ENCODE data around the gene ZC3H7A. TPM values are rescaled to one million over a fixed set of nuclear protein-coding genes. Genes with fewer than 3 reads are reported as not detected.

ZC3H7A gene
- total RNA-seq, 1 donor from 2014 or later = 66.3 TPM

GRCh38 chr16:11712122-11712521 is 84.9 kb downstream of the ZC3H7A start:
- H3K27ac ChIP-seq = no peak overlapping the region
- intact Hi-C loops (cut with DNase I) = loop anchor here (10.0 kb wide), 1 partner anchor 307 kb away; no protein-coding TSS in a partner anchor
- no peak for TF ChIP-seq CTCF (IDR thresholded peaks at IDR 0.05)
- ATAC-seq = no peak
- H3K4me3 ChIP-seq = no peak overlapping the region
- peaks cover 21% of the 10 kb centered on the region for H3K4me1 ChIP-seq
- no peak for DNase-seq
- H3K27me3 ChIP-seq (ENCODE audit: low read depth) = no peaks in the 10 kb centered on the region
- H3K9me3 ChIP-seq = no peaks in the 10 kb centered on the region
- H3K36me3 ChIP-seq = peaks cover 79% of the 10 kb centered on the region

- H3K4me1 ChIP-seq = peaks cover 17% of the 10 kb centered on the region
- no peak for DNase-seq
- H3K4me3 ChIP-seq = no peak overlapping the region
- intact Hi-C loops (cut with DNase I) = loop anchor here (10.0 kb wide), 1 partner anchor 307 kb away; no protein-coding TSS in a partner anchor
- H3K36me3 ChIP-seq = peaks cover 83% of the 10 kb centered on the region
- H3K27ac ChIP-seq = no peak overlapping the region
- no peak for TF ChIP-seq CTCF (IDR thresholded peaks at IDR 0.05)
- no peaks in the 10 kb centered on the region for H3K9me3 ChIP-seq
- H3K27me3 ChIP-seq (ENCODE audit: low read depth) = no peaks in the 10 kb centered on the region
- peak; percentile 74 to 80 for ATAC-seq
These were observed 85.4 kb downstream of the ZC3H7A start for GRCh38 chr16:11711662-11712061.

- ATAC-seq (no peak), DNase-seq (no peak)
- TF ChIP-seq CTCF (IDR thresholded peaks at IDR 0.05) = no peak
- H3K36me3 ChIP-seq = peaks cover 70% of the 10 kb centered on the region
- no peaks in the 10 kb centered on the region for H3K9me3 ChIP-seq
- intact Hi-C loops (cut with DNase I) = no loop called here
- H3K4me3 ChIP-seq = no peak overlapping the region
- H3K27me3 ChIP-seq (ENCODE audit: low read depth) = no peaks in the 10 kb centered on the region
- peaks cover 22% of the 10 kb centered on the region for H3K4me1 ChIP-seq
- no peak overlapping the region for H3K27ac ChIP-seq
These were observed 88.6 kb downstream of the ZC3H7A start for GRCh38 chr16:11708421-11708820.

GRCh38 chr16:11707679-11708197 is 89.3 kb downstream of the ZC3H7A start:
- intact Hi-C loops (cut with DNase I) = no loop called here
- Histone ChIP-seq H3K36me3 (peaks cover 64% of the 10 kb centered on the region), H3K4me3 (no peak overlapping the region), H3K9me3 (no peaks in the 10 kb centered on the region), H3K27me3 (ENCODE audit: low read depth) (no peaks in the 10 kb centered on the region), H3K4me1 (peaks cover 22% of the 10 kb centered on the region), H3K27ac (no peak overlapping the region)
- no peak for TF ChIP-seq CTCF (IDR thresholded peaks at IDR 0.05)
- ATAC-seq = no peak
- DNase-seq = no peak

GRCh38 chr16:11706180-11706742 is 90.8 kb downstream of the ZC3H7A start:
- intact Hi-C loops (cut with DNase I) = no loop called here
- H3K4me3 ChIP-seq = no peak overlapping the region
- DNase-seq (no peak), ATAC-seq (peak; percentile 30 to 56)
- no peaks in the 10 kb centered on the region for H3K9me3 ChIP-seq
- H3K36me3 ChIP-seq = peaks cover 52% of the 10 kb centered on the region
- no peak overlapping the region for H3K27ac ChIP-seq
- no peak for TF ChIP-seq CTCF (IDR thresholded peaks at IDR 0.05)
- peaks cover 17% of the 10 kb centered on the region for H3K4me1 ChIP-seq
- H3K27me3 ChIP-seq (ENCODE audit: low read depth) = no peaks in the 10 kb centered on the region
